ENCODE measurements around the gene LITAFD. TPM values are rescaled to one million over a fixed set of nuclear protein-coding genes. Genes with fewer than 3 reads are reported as not detected.

The LITAFD gene
- total and polyA plus RNA-seq, 10 of the 15 experiments (the other 5 are each of a cell fraction or from before 2014, with no cell fraction given) = not detected

- no peaks in the 10 kb centered on the region; the same call in 1 of the 2 replicates for H3K4me1 ChIP-seq (ENCODE audit: control insufficient read depth, insufficient read depth, low read length)
- FAIRE-seq (no peak), ATAC-seq (no peak), DNase-seq (ENCODE audit: low read depth, low spot score) (no peak)
- RAD21 ChIA-PET (ENCODE audit: unreplicated experiment) = no interaction called here
- no peaks in the 10 kb centered on the region; the same call in 1 of the 2 replicates for H4K20me1 ChIP-seq (ENCODE audit: control insufficient read depth, insufficient read depth)
- WGBS (ENCODE audit: insufficient coverage, insufficient replicate concordance, low lambda C conversion rate, missing lambda C conversion rate) = 83% methylated on average over 8 of the region's 8 CpGs
- no peaks in the 10 kb centered on the region for H3K79me2 ChIP-seq (ENCODE audit: control insufficient read depth, insufficient read depth, low read length)
- H3K4me2 ChIP-seq (ENCODE audit: control insufficient read depth, insufficient read depth) = no peak overlapping the region
- CTCF ChIA-PET = no interaction called here
- no peak overlapping the region for H3K9ac ChIP-seq (ENCODE audit: control insufficient read depth, insufficient read depth, low read length)
- no peak overlapping the region for H3K4me3 ChIP-seq
- peaks cover 35 to 64% of the 10 kb centered on the region in 2 experiments for H3K36me3 ChIP-seq (ENCODE audit: control insufficient read depth in 2 of 2, insufficient read depth in 2 of 2, low read length in 1 of 2)
- no peaks in the 10 kb centered on the region for H3K27me3 ChIP-seq (replicated peaks in 1 of 2; ENCODE audit: control insufficient read depth in 2 of 2, insufficient read depth in 2 of 2, low read length in 1 of 2)
- in situ Hi-C loops (cut with MboI) = no loop called here
- no peaks in the 10 kb centered on the region for H3K9me3 ChIP-seq (replicated peaks; ENCODE audit: control insufficient read depth, insufficient read depth, low read length)
- POLR2A ChIA-PET = interaction anchor here (0.5 kb wide), 1 partner anchor 287 kb away, joined by 3 read pairs; no protein-coding TSS in a partner anchor
- intact Hi-C loops (cut with micrococcal nuclease; ENCODE audit: unreplicated experiment) = no loop called here
- no peak overlapping the region for H3K27ac ChIP-seq (ENCODE audit: control insufficient read depth, insufficient read depth)
- SMC1A ChIA-PET (ENCODE audit: uncharacterized antibody, unreplicated experiment) = interaction anchor here (0.6 to 1.0 kb wide), 3 partner anchors 18 to 28 kb away, joined by 3 read pairs; no protein-coding TSS in a partner anchor
- no TSS peak for BruUV-seq (replicated peaks)
- H2AFZ ChIP-seq (ENCODE audit: control insufficient read depth, low read depth, low read length) = no peak overlapping the region
- TF ChIP-seq HSF1 (IDR thresholded peaks at IDR 0.05; ENCODE audit: low read depth, low read length) (no peak), RBBP5 (conservative IDR thresholded peaks at IDR 0.05) (no peak), ZNF687 (IDR thresholded peaks at IDR 0.05) (no peak), KAT2A (conservative IDR thresholded peaks at IDR 0.05; ENCODE audit: control insufficient read depth, low read depth, low read length) (no peak), ZZZ3 (IDR thresholded peaks at IDR 0.05; ENCODE audit: control insufficient read depth, insufficient read length, low read depth) (no peak), NFXL1 (IDR thresholded peaks at IDR 0.05; ENCODE audit: borderline replicate concordance) (no peak), SPI1 (IDR thresholded peaks at IDR 0.05; ENCODE audit: borderline replicate concordance, insufficient read depth, low read depth, low read length) (no peak), CEBPZ (IDR thresholded peaks at IDR 0.05; ENCODE audit: low read depth, low read length) (no peak), REST (IDR thresholded peaks at IDR 0.05; ENCODE audit: low read depth, low read length) (no peak)
Observed at GRCh38 chr16:8852534-8852933, 29.6 kb upstream of the LITAFD start.
